Left renal pelvis (tissue), 4 donors: Measurements from ENCODE around the gene PER1. TPM values are rescaled to one million over a fixed set of nuclear protein-coding genes. Genes with fewer than 3 reads are reported as not detected.
A peak's percentile ranks its signal among the peaks of the same experiment; 100 is the strongest.

Source experiments
- DNase-seq, 4 donors: peaks; one replicate each; pipeline ENCODE4 v3.0.0-alpha.2; 2013; ENCODE audit warnings: low read depth in 4 of 4, low spot score in 3 of 4
- polyA plus RNA-seq, 4 donors: library from polyadenylated mRNA; unstranded; fragments of 120-200 nt; gene quantifications; one replicate each; pipeline ENCODE4 v1.2.1, GENCODE V29; 2013; ENCODE audit not compliant: insufficient read length in 4 of 4

Gene PER1
- polyA plus RNA-seq, 4 donors, result 19.6 to 94.0 (median 29.7) TPM

- no peak for DNase-seq
Measured at GRCh38 chr17:8142887-8143580, 9.2 kb downstream of the PER1 start.

GRCh38 chr17:8142158-8142886 lies 9.9 kb downstream of the PER1 start:
- no peak for DNase-seq

- no peak for DNase-seq
Measured at GRCh38 chr17:8141741-8142140, 10.5 kb downstream of the PER1 start.

- DNase-seq, result no peak
Measured at GRCh38 chr17:8141045-8141444, 11.2 kb downstream of the PER1 start.

- DNase-seq, result no peak
Measured at GRCh38 chr17:8140065-8141029, 11.9 kb downstream of the PER1 start.

- DNase-seq, result peak in 3 of 4 donors; percentile 93 to 94 (median 94)
Measured at GRCh38 chr17:8138672-8139371, 13.4 kb downstream of the PER1 start.

GRCh38 chr17:8138374-8138671 lies 13.9 kb downstream of the PER1 start:
- no peak for DNase-seq

- DNase-seq, result no peak
Measured at GRCh38 chr17:8137645-8138373, 14.4 kb downstream of the PER1 start.

GRCh38 chr17:8133941-8134340 lies 18.3 kb downstream of the PER1 start:
- no peak for DNase-seq

GRCh38 chr17:8133399-8133798 lies 18.8 kb downstream of the PER1 start:
- DNase-seq, result no peak

GRCh38 chr17:8131844-8132441 lies 20.3 kb downstream of the PER1 start:
- no peak for DNase-seq

GRCh38 chr17:8128125-8128784 lies 23.9 kb downstream of the PER1 start:
- DNase-seq, result no peak

GRCh38 chr17:8126491-8127066 lies 25.6 kb downstream of the PER1 start:
- peak in 1 of 4 donors; percentile 19 for DNase-seq

- DNase-seq, result no peak
Measured at GRCh38 chr17:8125947-8126490, 26.2 kb downstream of the PER1 start.

GRCh38 chr17:8125154-8125946 lies 26.9 kb downstream of the PER1 start:
- peak in 1 of 4 donors; percentile 75 for DNase-seq

GRCh38 chr17:8124350-8125153 lies 27.7 kb downstream of the PER1 start:
- peak in 1 of 4 donors; percentile 4 for DNase-seq
